ENCODE data around the gene HSPA1A.

GRCh38 chr6:31782126-31782855 is 33.1 kb upstream of the HSPA1A start:
- TF ChIP-seq, protein P1, sequence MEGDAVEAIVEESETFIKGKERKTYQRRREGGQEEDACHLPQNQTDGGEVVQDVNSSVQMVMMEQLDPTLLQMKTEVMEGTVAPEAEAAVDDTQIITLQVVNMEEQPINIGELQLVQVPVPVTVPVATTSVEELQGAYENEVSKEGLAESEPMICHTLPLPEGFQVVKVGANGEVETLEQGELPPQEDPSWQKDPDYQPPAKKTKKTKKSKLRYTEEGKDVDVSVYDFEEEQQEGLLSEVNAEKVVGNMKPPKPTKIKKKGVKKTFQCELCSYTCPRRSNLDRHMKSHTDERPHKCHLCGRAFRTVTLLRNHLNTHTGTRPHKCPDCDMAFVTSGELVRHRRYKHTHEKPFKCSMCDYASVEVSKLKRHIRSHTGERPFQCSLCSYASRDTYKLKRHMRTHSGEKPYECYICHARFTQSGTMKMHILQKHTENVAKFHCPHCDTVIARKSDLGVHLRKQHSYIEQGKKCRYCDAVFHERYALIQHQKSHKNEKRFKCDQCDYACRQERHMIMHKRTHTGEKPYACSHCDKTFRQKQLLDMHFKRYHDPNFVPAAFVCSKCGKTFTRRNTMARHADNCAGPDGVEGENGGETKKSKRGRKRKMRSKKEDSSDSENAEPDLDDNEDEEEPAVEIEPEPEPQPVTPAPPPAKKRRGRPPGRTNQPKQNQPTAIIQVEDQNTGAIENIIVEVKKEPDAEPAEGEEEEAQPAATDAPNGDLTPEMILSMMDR (optimal IDR thresholded peaks at IDR 0.05 in 1 of 3, IDR thresholded peaks at IDR 0.05 in 1 of 3, conservative IDR thresholded peaks at IDR 0.05 in 1 of 3; ENCODE audit: extremely low read depth in 1 of 3, insufficient read depth in 2 of 3, low read length in 3 of 3), result no peak
- no peak for TF ChIP-seq EZH2 (IDR thresholded peaks at IDR 0.05; ENCODE audit: low read length)
